H9 (cell line): ENCODE data around the gene IARS1. TPM values are rescaled to one million over a fixed set of nuclear protein-coding genes. Genes with fewer than 3 reads are reported as not detected.

Source experiments
- DNase-seq: peaks from one replicate; pipeline ENCODE4 v3.0.0-alpha.2; 2017
- H2AFZ ChIP-seq: one replicate; pipeline ENCODE4 v1.6.1; 2013; ENCODE audit warnings: mild to moderate bottlenecking, low read length, control low read depth, moderate library complexity
- H2AK5ac ChIP-seq: 2 replicates; pipeline ENCODE4 v1.6.1; 2013; ENCODE audit warnings: low read length, control low read depth, mixed read lengths; ENCODE audit not compliant: insufficient read length
- H2BK120ac ChIP-seq: one replicate; pipeline ENCODE4 v1.6.1; 2013; ENCODE audit warnings: low read depth, mild to moderate bottlenecking, low read length, control low read depth, inconsistent platforms; ENCODE audit not compliant: poor library complexity, severe bottlenecking
- H2BK12ac ChIP-seq: 2 replicates; pipeline ENCODE4 v1.6.1; 2013; ENCODE audit warnings: low read length, control low read depth, mixed read lengths, low read depth; ENCODE audit not compliant: insufficient read length
- H2BK15ac ChIP-seq: 2 replicates; pipeline ENCODE4 v1.6.1; 2013; ENCODE audit warnings: low read depth, low read length, control low read depth
- H2BK20ac ChIP-seq: one replicate; pipeline ENCODE4 v1.6.1; 2013; ENCODE audit warnings: low read depth, mild to moderate bottlenecking, low read length, control low read depth, inconsistent platforms; ENCODE audit not compliant: poor library complexity, severe bottlenecking
- H2BK5ac ChIP-seq: 2 replicates; pipeline ENCODE4 v1.6.1; 2013; ENCODE audit warnings: low read length, control low read depth, mixed read lengths; ENCODE audit not compliant: insufficient read length
- H3K14ac ChIP-seq: 2 replicates; pipeline ENCODE4 v1.6.1; 2013; ENCODE audit warnings: low read length, control low read depth; ENCODE audit not compliant: insufficient read depth
- H3K18ac ChIP-seq: 2 replicates; pipeline ENCODE4 v1.6.1; 2013; ENCODE audit warnings: low read depth, mild to moderate bottlenecking, mixed read lengths, low read length, control low read depth; ENCODE audit not compliant: insufficient read length
- H3K23ac ChIP-seq: 2 replicates; pipeline ENCODE4 v1.6.1; 2013; ENCODE audit warnings: low read length, control low read depth, mixed read lengths, low read depth; ENCODE audit not compliant: insufficient read length
- H3K23me2 ChIP-seq: 2 replicates; pipeline ENCODE4 v1.6.1; 2013; ENCODE audit warnings: low read depth, mild to moderate bottlenecking, mixed read lengths, low read length, control low read depth; ENCODE audit not compliant: insufficient read length, poor library complexity, severe bottlenecking
- H3K27ac ChIP-seq: 2 replicates; pipeline ENCODE4 v1.5.1; 2013; ENCODE audit warnings: low read length, control low read depth, mixed read lengths, low read depth; ENCODE audit not compliant: insufficient read length
- H3K27me3 ChIP-seq: 2 replicates; pipeline ENCODE4 v1.6.1; 2013; ENCODE audit warnings: low read length, control low read depth, inconsistent platforms; ENCODE audit not compliant: insufficient read depth
- H3K4ac ChIP-seq: 2 replicates; pipeline ENCODE4 v1.6.1; 2013; ENCODE audit warnings: low read depth, mild to moderate bottlenecking, control low read depth, inconsistent platforms, low read length, moderate library complexity
- H3K4me1 ChIP-seq: 2 replicates; pipeline ENCODE4 v1.6.1; 2013; ENCODE audit warnings: low read length, control low read depth, inconsistent platforms; ENCODE audit not compliant: insufficient read depth
- H3K4me2 ChIP-seq: 2 replicates; pipeline ENCODE4 v1.6.1; 2013; ENCODE audit warnings: low read length, control low read depth, mixed read lengths; ENCODE audit not compliant: insufficient read length, insufficient read depth
- H3K56ac ChIP-seq: 2 replicates; pipeline ENCODE4 v1.6.1; 2013; ENCODE audit warnings: low read depth, mild to moderate bottlenecking, mixed read lengths, low read length, control low read depth; ENCODE audit not compliant: insufficient read length
- H3K79me1 ChIP-seq: 2 replicates; pipeline ENCODE4 v1.6.1; 2013; ENCODE audit warnings: low read depth, mild to moderate bottlenecking, moderate library complexity, low read length, control low read depth, inconsistent platforms; ENCODE audit not compliant: insufficient read depth, poor library complexity, severe bottlenecking
- H3K79me2 ChIP-seq: 2 replicates; pipeline ENCODE4 v1.6.1; 2013; ENCODE audit warnings: low read length, control low read depth, inconsistent platforms; ENCODE audit not compliant: insufficient read depth
- H3K9ac ChIP-seq: 2 replicates; pipeline ENCODE4 v1.6.1; 2013; ENCODE audit warnings: low read length, control low read depth, mixed read lengths; ENCODE audit not compliant: insufficient read length; ENCODE audit errors: extremely low read depth
- H3K9me3 ChIP-seq: one replicate; pipeline ENCODE4 v1.6.1; 2013; ENCODE audit warnings: low read depth, low read length, inconsistent platforms; ENCODE audit not compliant: control insufficient read depth
- H3T11ph ChIP-seq: one replicate; pipeline ENCODE4 v1.6.1; 2013; ENCODE audit warnings: mild to moderate bottlenecking, low read length, control low read depth, inconsistent platforms
- H4K20me1 ChIP-seq: one replicate; pipeline ENCODE4 v1.6.1; 2013; ENCODE audit not compliant: control insufficient read depth, insufficient read length, insufficient read depth
- H4K5ac ChIP-seq: 2 replicates; pipeline ENCODE4 v1.6.1; 2013; ENCODE audit warnings: low read depth, mild to moderate bottlenecking, mixed read lengths, low read length, control low read depth; ENCODE audit not compliant: insufficient read length
- H4K8ac ChIP-seq: replicated peaks from 2 replicates; pipeline ENCODE4 v1.6.1; 2013; ENCODE audit warnings: low read length, control low read depth, mixed read lengths, low read depth; ENCODE audit not compliant: insufficient read length
- H4K91ac ChIP-seq: 2 replicates; pipeline ENCODE4 v1.6.1; 2013; ENCODE audit warnings: low read depth, mild to moderate bottlenecking, moderate library complexity, mixed read lengths, low read length, control low read depth; ENCODE audit not compliant: insufficient read length
- H3K27ac Mint-ChIP-seq, 3 experiments: 2 replicates in 2 of 3; 3 replicates in 1 of 3; pipeline ENCODE4 v1.8.0; 2020 to 2021; ENCODE audit warnings: mixed read lengths in 3 of 3, mild to moderate bottlenecking in 1 of 3, moderate library complexity in 1 of 3
- H3K27me3 Mint-ChIP-seq: 2 replicates; pipeline ENCODE4 v1.8.0; 2021; ENCODE audit warnings: low read depth, mild to moderate bottlenecking, moderate library complexity, mixed read lengths
- H3K36me3 Mint-ChIP-seq, 3 experiments: 2 replicates in 2 of 3; 3 replicates in 1 of 3; pipeline ENCODE4 v1.8.0; 2020 to 2021; ENCODE audit warnings: low read depth in 3 of 3, mixed read lengths in 3 of 3; ENCODE audit not compliant: insufficient read depth in 1 of 3
- H3K4me1 Mint-ChIP-seq, 2 experiments: 2 replicates each; pipeline ENCODE4 v1.8.0; 2020; ENCODE audit warnings: mixed read lengths in 2 of 2
- H3K4me3 Mint-ChIP-seq, 2 experiments: 2 replicates in 1 of 2; 3 replicates in 1 of 2; pipeline ENCODE4 v1.8.0; 2020 to 2021; ENCODE audit warnings: mild to moderate bottlenecking in 2 of 2, mixed read lengths in 2 of 2, moderate library complexity in 1 of 2
- H3K9me3 Mint-ChIP-seq, 2 experiments: 2 replicates in 1 of 2; 3 replicates in 1 of 2; pipeline ENCODE4 v1.8.0; 2020; ENCODE audit warnings: mild to moderate bottlenecking in 2 of 2, mixed read lengths in 2 of 2, moderate library complexity in 1 of 2
- WGBS: extraction: QIAGEN DNeasy Blood & Tissue Kit; methylation state at CpG from one replicate; pipeline ENCODE4 v1.1.7; 2013; ENCODE audit warnings: missing lambda C conversion rate, low lambda C conversion rate, mixed read lengths; ENCODE audit not compliant: insufficient read length; ENCODE audit errors: extremely low coverage; 5-methylcytosine and 5-hydroxymethylcytosine counted together
- total RNA-seq: library from RNA; stranded (reverse); gene quantifications from 2 replicates; pipeline ENCODE4 v1.2.1, GENCODE V29; 2021
- TF ChIP-seq, protein P1 (sequence below): fragments of 200-600 bp; sonication (generic); conservative IDR thresholded peaks from 3 replicates; pipeline ENCODE4 v1.8.0; 2021; ENCODE audit warnings: antibody characterized with exemption, mild to moderate bottlenecking

Gene IARS1
- total RNA-seq, 1 experiment from 2014 or later, result 234 TPM

DNA sequence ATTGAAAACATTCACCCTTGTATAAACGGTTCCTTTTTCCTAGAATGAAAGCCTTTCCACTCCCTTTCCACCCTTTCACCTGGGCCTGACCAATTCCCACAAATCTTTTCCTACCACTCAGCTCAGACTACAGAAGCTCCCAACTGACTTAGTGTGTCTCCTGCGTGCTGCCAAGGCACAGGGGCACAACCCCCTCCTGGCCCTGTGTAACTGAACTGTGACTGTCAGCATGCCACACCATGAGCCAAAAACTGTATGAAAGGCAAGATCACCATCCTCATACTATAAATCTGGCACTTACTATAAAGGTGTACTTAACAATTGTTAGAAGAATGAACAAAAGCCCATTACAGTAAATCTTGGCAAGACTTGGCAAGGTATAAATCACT lies 20.1 kb upstream of the IARS1 start:
- H3K79me1 ChIP-seq, result peaks cover 4% of the 10 kb centered on the region
- H3K9me3 ChIP-seq, result no peaks in the 10 kb centered on the region
- no peak overlapping the region for H3K23ac ChIP-seq
- no peak overlapping the region for H3K4me2 ChIP-seq
- H3K36me3 Mint-ChIP-seq, result peaks cover 24 to 88% (median 72%) of the 10 kb centered on the region in 3 experiments; a peak in 6 of 7 replicates
- no peak overlapping the region for H2BK12ac ChIP-seq
- no peaks in the 10 kb centered on the region for H3K9me3 Mint-ChIP-seq
- no peak overlapping the region for H3K14ac ChIP-seq
- H3K27ac Mint-ChIP-seq, result no peak overlapping the region; a peak in 2 of 7 replicates
- H3K27me3 Mint-ChIP-seq, result no peaks in the 10 kb centered on the region
- H3K79me2 ChIP-seq, result no peaks in the 10 kb centered on the region
- H3K9ac ChIP-seq, result no peak overlapping the region
- H3K4me1 ChIP-seq, result no peaks in the 10 kb centered on the region
- H3T11ph ChIP-seq, result no peak overlapping the region
- H2AFZ ChIP-seq, result no peak overlapping the region
- no peaks in the 10 kb centered on the region for H3K27me3 ChIP-seq
- H3K4ac ChIP-seq, result no peak overlapping the region
- no peak overlapping the region for H4K5ac ChIP-seq
- H2BK20ac ChIP-seq, result no peak overlapping the region
- no peaks in the 10 kb centered on the region for H4K20me1 ChIP-seq
- no peak overlapping the region for H2BK15ac ChIP-seq
- H4K91ac ChIP-seq, result no peak overlapping the region
- H3K4me1 Mint-ChIP-seq, result no peaks in the 10 kb centered on the region
- no peak overlapping the region for H3K18ac ChIP-seq
- no peak overlapping the region for H2BK5ac ChIP-seq
- no peak overlapping the region for H3K56ac ChIP-seq
- TF ChIP-seq, protein P1, sequence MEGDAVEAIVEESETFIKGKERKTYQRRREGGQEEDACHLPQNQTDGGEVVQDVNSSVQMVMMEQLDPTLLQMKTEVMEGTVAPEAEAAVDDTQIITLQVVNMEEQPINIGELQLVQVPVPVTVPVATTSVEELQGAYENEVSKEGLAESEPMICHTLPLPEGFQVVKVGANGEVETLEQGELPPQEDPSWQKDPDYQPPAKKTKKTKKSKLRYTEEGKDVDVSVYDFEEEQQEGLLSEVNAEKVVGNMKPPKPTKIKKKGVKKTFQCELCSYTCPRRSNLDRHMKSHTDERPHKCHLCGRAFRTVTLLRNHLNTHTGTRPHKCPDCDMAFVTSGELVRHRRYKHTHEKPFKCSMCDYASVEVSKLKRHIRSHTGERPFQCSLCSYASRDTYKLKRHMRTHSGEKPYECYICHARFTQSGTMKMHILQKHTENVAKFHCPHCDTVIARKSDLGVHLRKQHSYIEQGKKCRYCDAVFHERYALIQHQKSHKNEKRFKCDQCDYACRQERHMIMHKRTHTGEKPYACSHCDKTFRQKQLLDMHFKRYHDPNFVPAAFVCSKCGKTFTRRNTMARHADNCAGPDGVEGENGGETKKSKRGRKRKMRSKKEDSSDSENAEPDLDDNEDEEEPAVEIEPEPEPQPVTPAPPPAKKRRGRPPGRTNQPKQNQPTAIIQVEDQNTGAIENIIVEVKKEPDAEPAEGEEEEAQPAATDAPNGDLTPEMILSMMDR, result no peak
- no peak overlapping the region for H4K8ac ChIP-seq
- no peak overlapping the region for H3K4me3 Mint-ChIP-seq
- no peak overlapping the region for H2AK5ac ChIP-seq
- no peak overlapping the region for H2BK120ac ChIP-seq
- no CpG with 5 or more reads among the region's 2 CpGs for WGBS
- no peak for DNase-seq
- H3K27ac ChIP-seq, result no peak overlapping the region
- H3K23me2 ChIP-seq, result no peaks in the 10 kb centered on the region
